K562 (cell line): ENCODE results near the gene KCNB1. TPM values are rescaled to one million over a fixed set of nuclear protein-coding genes. Genes with fewer than 3 reads are reported as not detected.

ENCODE experiments used
- ATAC-seq: fragments of 200-7000 bp; cut with Tn5 transposase; 3 replicates; pipeline ENCODE4 v1.9.1; 2020; ENCODE audit warnings: moderate library complexity
- BruUV-seq: library from RNA; stranded (reverse); fragments of 400-500 nt; replicated peaks from 2 replicates; lab custom pipeline; 2021; lab: Mats Ljungman, UMichigan
- CTCF ChIA-PET: fragments of 300-600 bp; formaldehyde crosslinking; extraction: SDS; loops from one replicate; lab custom pipeline; 2021; ENCODE audit warnings: low intra/inter-chr PET ratio; lab: Yijun Ruan, JAX
- POLR2A ChIA-PET: fragments of 300-600, 350-650 bp; sonication (Branson Sonifier 250); formaldehyde crosslinking; extraction: SDS; loops from one replicate; lab custom pipeline; 2021; ENCODE audit warnings: antibody characterized with exemption, inconsistent platforms; lab: Yijun Ruan, JAX
- DNase-seq, 4 experiments: peaks; one replicate each; pipeline versions ENCODE4 v3.0.0 to v3.0.0-alpha.2; 2011 to 2018; ENCODE audit warnings: low spot score in 3 of 4, mixed read lengths in 3 of 4; ENCODE audit errors: extremely low read depth in 1 of 4
- FAIRE-seq: peaks from 2 replicates; lab custom pipeline; 2011; peaks lifted over from hg19 to GRCh38; lab: Jason Lieb, UNC
- H2AFZ ChIP-seq: 2 replicates; pipeline ENCODE4 v1.6.0; 2011; ENCODE audit warnings: low read depth, low read length, control low read depth, inconsistent platforms
- H3K27ac ChIP-seq: fragments of 200-600 bp; 3 replicates; pipeline ENCODE4 v1.8.0; 2011; ENCODE audit warnings: low read depth, mild to moderate bottlenecking, control low read depth, inconsistent platforms, low read length, moderate library complexity, mixed read lengths; ENCODE audit errors: extremely low read depth
- H3K27me3 ChIP-seq, 2 experiments: fragments of 300-600 bp in 1 of 2; 2 replicates in 1 of 2; 3 replicates in 1 of 2; pipeline versions ENCODE4 v1.6.0 to v1.8.0; 2011; ENCODE audit warnings: inconsistent platforms in 2 of 2, low read length in 2 of 2, mild to moderate bottlenecking in 1 of 2, mixed read lengths in 1 of 2, moderate library complexity in 1 of 2; ENCODE audit not compliant: control insufficient read depth in 2 of 2, insufficient read depth in 2 of 2
- H3K36me3 ChIP-seq: fragments of 300-600 bp; 3 replicates; pipeline ENCODE4 v1.8.0; 2011; ENCODE audit warnings: mild to moderate bottlenecking, low read length, inconsistent platforms; ENCODE audit not compliant: control insufficient read depth, insufficient read depth
- H3K4me1 ChIP-seq, 2 experiments: fragments of 200-600 bp in 1 of 2; replicated peaks in 1 of 2; 2 replicates in 1 of 2; 3 replicates in 1 of 2; pipeline versions ENCODE4 v1.5.1 to v1.8.0; 2011; ENCODE audit warnings: inconsistent platforms in 2 of 2, low read length in 2 of 2, mild to moderate bottlenecking in 1 of 2, mixed read lengths in 1 of 2, moderate library complexity in 1 of 2; ENCODE audit not compliant: control insufficient read depth in 2 of 2, insufficient read depth in 2 of 2
- H3K4me2 ChIP-seq: 2 replicates; pipeline ENCODE4 v1.6.1; 2011; ENCODE audit warnings: low read length, control low read depth, inconsistent platforms, mixed read lengths; ENCODE audit not compliant: insufficient read depth
- H3K4me3 ChIP-seq: fragments of 200-600 bp; sonication (generic), shearing (Covaris generic); 2 replicates; pipeline ENCODE4 v1.5.1; 2016; ENCODE audit warnings: control low read depth, inconsistent platforms
- H3K79me2 ChIP-seq: fragments of 200-600 bp; 3 replicates; pipeline ENCODE4 v1.8.0; 2011; ENCODE audit warnings: low read length, inconsistent platforms; ENCODE audit not compliant: control insufficient read depth, insufficient read depth
- H3K9ac ChIP-seq, 2 experiments: 2 replicates each; pipeline versions ENCODE4 v1.6.0 to v1.6.1; 2011; ENCODE audit warnings: low read depth in 2 of 2, low read length in 2 of 2, control low read depth in 1 of 2, inconsistent platforms in 1 of 2, mild to moderate bottlenecking in 1 of 2, mixed read lengths in 1 of 2; ENCODE audit not compliant: insufficient read depth in 1 of 2
- H3K9me1 ChIP-seq: one replicate; pipeline ENCODE4 v1.6.0; 2011; ENCODE audit warnings: inconsistent platforms, mild to moderate bottlenecking, low read length, moderate library complexity; ENCODE audit not compliant: control insufficient read depth, insufficient read depth
- H3K9me3 ChIP-seq: replicated peaks from 2 replicates; pipeline ENCODE4 v1.5.1; 2011; ENCODE audit warnings: low read depth, low read length, inconsistent platforms; ENCODE audit not compliant: control insufficient read depth, insufficient read depth
- H4K20me1 ChIP-seq: replicated peaks from 2 replicates; pipeline ENCODE4 v1.6.1; 2011; ENCODE audit warnings: low read length, inconsistent platforms, mixed read lengths; ENCODE audit not compliant: control insufficient read depth, insufficient read depth
- ATF6 ChIP-seq: sonication (generic); formaldehyde crosslinking; IDR thresholded peaks from 2 replicates; pipeline ENCODE4 v1.4.0; 2020; ENCODE audit warnings: mild to moderate bottlenecking, missing genetic modification reagents
- CBX5 ChIP-seq: IDR thresholded peaks from 2 replicates; pipeline ENCODE4 v1.6.1; 2014; ENCODE audit warnings: low read depth, borderline replicate concordance
- CLOCK ChIP-seq: fragments of 250-450 bp; sonication (Bioruptor Pico); IDR thresholded peaks from 2 replicates; pipeline ENCODE4 v1.4.0; 2020; ENCODE audit warnings: mild to moderate bottlenecking, moderate library complexity, borderline replicate concordance
- CTCF ChIP-seq, 3 experiments: IDR thresholded peaks in 2 of 3; conservative IDR thresholded peaks in 1 of 3; 2 replicates each; pipeline ENCODE4 v1.5.1; 2011 to 2012; ENCODE audit warnings: low read length in 3 of 3, mild to moderate bottlenecking in 3 of 3, control low read depth in 2 of 3, improper control_type of control experiment in 1 of 3, inconsistent platforms in 1 of 3, low read depth in 1 of 3, mixed read lengths in 1 of 3, moderate library complexity in 1 of 3; ENCODE audit not compliant: insufficient read depth in 2 of 3
- E2F3 ChIP-seq: fragments of 250-450 bp; sonication (Bioruptor Pico); IDR thresholded peaks from 2 replicates; pipeline ENCODE4 v1.4.0; 2020; ENCODE audit warnings: mild to moderate bottlenecking
- ETS2 ChIP-seq: IDR thresholded peaks from 2 replicates; pipeline ENCODE4 v1.6.1; 2016; ENCODE audit warnings: borderline replicate concordance, missing genetic modification characterization, mild to moderate bottlenecking, moderate library complexity, missing compliant biosample characterization; ENCODE audit not compliant: poor library complexity, severe bottlenecking
- GABPB2 ChIP-seq: fragments of 250-450 bp; sonication (Bioruptor Pico); conservative IDR thresholded peaks from 2 replicates; pipeline ENCODE4 v1.5.1; 2021; ENCODE audit warnings: mild to moderate bottlenecking
- NCOR1 ChIP-seq: fragments of 450-650 bp; IDR thresholded peaks from 2 replicates; pipeline ENCODE4 v1.6.1; 2016; ENCODE audit warnings: mild to moderate bottlenecking, moderate library complexity
- PTBP1 ChIP-seq: fragments of 200-400 bp; formaldehyde crosslinking; IDR thresholded peaks from 2 replicates; pipeline ENCODE4 v1.6.1; 2017; ENCODE audit warnings: low read depth, low read length
- RBFOX2 ChIP-seq: fragments of 200-400 bp; formaldehyde crosslinking; IDR thresholded peaks from 2 replicates; pipeline ENCODE4 v1.6.1; 2017; ENCODE audit warnings: low read depth, mild to moderate bottlenecking, low read length, moderate library complexity
- RBM17 ChIP-seq: fragments of 200-400 bp; formaldehyde crosslinking; IDR thresholded peaks from 2 replicates; pipeline ENCODE4 v1.6.1; 2017; ENCODE audit warnings: low read depth, mild to moderate bottlenecking, low read length, borderline replicate concordance
- ZBTB8A ChIP-seq: fragments of 450-650 bp; IDR thresholded peaks from 2 replicates; pipeline ENCODE4 v1.6.1; 2018; ENCODE audit warnings: mild to moderate bottlenecking, moderate library complexity; ENCODE audit not compliant: partially characterized antibody
- ZFP36 ChIP-seq: fragments of 150-350 bp; IDR thresholded peaks from 2 replicates; pipeline ENCODE4 v1.6.1; 2018; ENCODE audit warnings: low read length, low read depth; ENCODE audit not compliant: partially characterized antibody
- WGBS: fragments of 100-300 bp; shearing (Covaris generic); methylation state at CpG from one replicate; pipeline ENCODE4 v1.1.6; 2016; ENCODE audit warnings: low coverage, mixed read lengths; ENCODE audit not compliant: insufficient coverage; ENCODE audit errors: missing lambda C conversion rate; 5-methylcytosine and 5-hydroxymethylcytosine counted together
- in situ Hi-C: fragments of 300-500 bp; cut with MboI; formaldehyde crosslinking; loops from 4 replicates; pipeline ENCODE4 v1.15.0; 2018; ENCODE audit warnings: inconsistent platforms, mixed read lengths
- intact Hi-C: fragments of 100-400 bp; cut with micrococcal nuclease; formaldehyde crosslinking; loops from 2 replicates; pipeline ENCODE4 v1.14.2; 2022
- polyA plus RNA-seq, 8 experiments: library from polyadenylated mRNA; depleted of rRNA in 4 of 8; stranded (reverse) in 5 of 8; unstranded in 3 of 8; fragments of >200 nt; fragmentation: Nextera tagmentation in 2 of 8; fragmentation: Illumina TruSeq in 1 of 8; extraction: Ambion mirVana in 2 of 8; extraction: Trizol in 1 of 8; gene quantifications; 2 replicates each; pipeline versions ENCODE4 v1.2.1 to v1.2.3, GENCODE V29; 2011 to 2014; ENCODE audit warnings: inconsistent platforms in 1 of 8, missing spikeins in 1 of 8
- total RNA-seq, 7 experiments: library from RNA; depleted of rRNA in 6 of 7; stranded (reverse); fragments of >200 nt in 6 of 7; fragmentation: Illumina TruSeq in 2 of 7; extraction: Trizol in 2 of 7; gene quantifications; 2 replicates each; pipeline versions ENCODE4 v1.2.1 to v1.2.3, GENCODE V29; 2011 to 2021; ENCODE audit warnings: low replicate concordance in 1 of 7

Gene KCNB1
- total and polyA plus RNA-seq, 9 of the 15 experiments (the other 6 are each of a cell fraction or from before 2014, with no cell fraction given): 0.01 to 0.06 TPM; not detected in 7

- no peak overlapping the region for H2AFZ ChIP-seq
- DNase-seq: no peak
- H4K20me1 ChIP-seq: no peaks in the 10 kb centered on the region
- in situ Hi-C loops (no loop called here), intact Hi-C loops (no loop called here)
- BruUV-seq: no TSS peak
- H3K27me3 ChIP-seq: peaks cover 23 to 65% of the 10 kb centered on the region in 2 experiments; a peak in 4 of 5 replicates
- TF ChIP-seq ETS2 (tag) (no peak), ZBTB8A (no peak), CBX5 (no peak), E2F3 (CRISPR knock-in tag) (no peak), CTCF (IDR thresholded peaks at IDR 0.05 in 2 of 3, conservative IDR thresholded peaks at IDR 0.05 in 1 of 3; ENCODE audit: insufficient read depth in 2 of 3, low read depth in 1 of 3, low read length in 3 of 3) (no peak), GABPB2 (no peak), NCOR1 (no peak), RBM17 (no peak), ATF6 (CRISPR knock-in tag) (no peak), ZFP36 (no peak), RBFOX2 (no peak), PTBP1 (no peak), CLOCK (CRISPR knock-in tag) (no peak)
- no peak overlapping the region for H3K4me2 ChIP-seq
- no peak overlapping the region for H3K9ac ChIP-seq
- H3K9me1 ChIP-seq: no peaks in the 10 kb centered on the region
- H3K4me1 ChIP-seq: no peaks in the 10 kb centered on the region
- H3K79me2 ChIP-seq: no peaks in the 10 kb centered on the region
- FAIRE-seq: no peak
- POLR2A ChIA-PET: no interaction called here
- H3K36me3 ChIP-seq: no peaks in the 10 kb centered on the region
- no peak for ATAC-seq
- H3K27ac ChIP-seq: no peak overlapping the region
- H3K4me3 ChIP-seq: no peak overlapping the region
- H3K9me3 ChIP-seq: no peaks in the 10 kb centered on the region
- CTCF ChIA-PET: no interaction called here
- WGBS: 3% methylated on average over 6 of the region's 6 CpGs
These were observed 22.3 kb downstream of the KCNB1 start for GRCh38 chr20:49460131-49460530.
